ENCODE measurements around the gene SLF1. TPM values are rescaled to one million over a fixed set of nuclear protein-coding genes. Genes with fewer than 3 reads are reported as not detected.

The SLF1 gene
- total and polyA plus RNA-seq, 5 donors = 2.3 to 6.9 (median 5.9) TPM

GRCh38 chr5:94692581-94692980 is 74.1 kb downstream of the SLF1 start:
- WGBS = 76% methylated on average over 3 of the region's 3 CpGs
- H3K27me3 ChIP-seq (ENCODE audit: control insufficient read depth, insufficient read depth) = no peaks in the 10 kb centered on the region
- no peaks in the 10 kb centered on the region for H3K9me3 ChIP-seq (ENCODE audit: control insufficient read depth, low read length)
- DNase-seq (no peak), ATAC-seq (no peak)
- no peak overlapping the region for H3K27ac ChIP-seq (ENCODE audit: low read length)
- H3K4me3 ChIP-seq (ENCODE audit: low read length) = no peak overlapping the region
- intact Hi-C loops (cut with DNase I) = no loop called here
- H3K4me1 ChIP-seq (ENCODE audit: control insufficient read depth, insufficient read depth, low read length) = peaks cover 2% of the 10 kb centered on the region

- Histone ChIP-seq H3K27me3 (ENCODE audit: control insufficient read depth, insufficient read depth) (no peaks in the 10 kb centered on the region), H3K4me3 (ENCODE audit: low read length) (no peak overlapping the region), H3K27ac (ENCODE audit: low read length) (no peak overlapping the region), H3K9me3 (ENCODE audit: control insufficient read depth, low read length) (no peaks in the 10 kb centered on the region), H3K4me1 (ENCODE audit: control insufficient read depth, insufficient read depth, low read length) (peaks cover 2% of the 10 kb centered on the region)
- intact Hi-C loops (cut with DNase I) = no loop called here
- WGBS = 32% methylated on average over 5 of the region's 5 CpGs
- ATAC-seq = peak; percentile 33 to 69
- DNase-seq = no peak
Measured at GRCh38 chr5:94693043-94693822, 74.8 kb downstream of the SLF1 start.

- no peak for DNase-seq
Measured at GRCh38 chr5:94693845-94694370, 75.4 kb downstream of the SLF1 start.

GRCh38 chr5:94694671-94695070 is 76.2 kb downstream of the SLF1 start:
- peaks cover 2% of the 10 kb centered on the region for H3K4me1 ChIP-seq (ENCODE audit: control insufficient read depth, insufficient read depth, low read length)
- H3K9me3 ChIP-seq (ENCODE audit: control insufficient read depth, low read length) = no peaks in the 10 kb centered on the region
- H3K4me3 ChIP-seq (ENCODE audit: low read length) = no peak overlapping the region
- intact Hi-C loops (cut with DNase I) = no loop called here
- H3K27me3 ChIP-seq (ENCODE audit: control insufficient read depth, insufficient read depth) = no peaks in the 10 kb centered on the region
- DNase-seq (no peak), ATAC-seq (no peak)
- 90% methylated on average over 2 of the region's 2 CpGs for WGBS
- H3K27ac ChIP-seq (ENCODE audit: low read length) = no peak overlapping the region

More at GRCh38 chr5:94693845-94694370, 75.4 kb downstream of the SLF1 start:
- ATAC-seq = no peak
- Histone ChIP-seq H3K4me1 (ENCODE audit: control insufficient read depth, insufficient read depth, low read length) (peaks cover 2% of the 10 kb centered on the region), H3K4me3 (ENCODE audit: low read length) (no peak overlapping the region), H3K27me3 (ENCODE audit: control insufficient read depth, insufficient read depth) (no peaks in the 10 kb centered on the region), H3K9me3 (ENCODE audit: control insufficient read depth, low read length) (no peaks in the 10 kb centered on the region), H3K27ac (ENCODE audit: low read length) (no peak overlapping the region)
- WGBS = 43% methylated on average over 1 of the region's 1 CpG
- intact Hi-C loops (cut with DNase I) = no loop called here

- intact Hi-C loops (cut with DNase I) = no loop called here
Measured at GRCh38 chr5:94698197-94698596, 79.7 kb downstream of the SLF1 start.

GRCh38 chr5:94699562-94699961 is 81.1 kb downstream of the SLF1 start:
- Histone ChIP-seq H3K27ac (ENCODE audit: low read length) (no peak overlapping the region), H3K4me1 (ENCODE audit: control insufficient read depth, insufficient read depth, low read length) (no peaks in the 10 kb centered on the region), H3K27me3 (ENCODE audit: control insufficient read depth, insufficient read depth) (no peaks in the 10 kb centered on the region), H3K9me3 (ENCODE audit: control insufficient read depth, low read length) (no peaks in the 10 kb centered on the region), H3K4me3 (ENCODE audit: low read length) (no peak overlapping the region)
- WGBS = 93% methylated on average over 2 of the region's 2 CpGs
- DNase-seq (no peak), ATAC-seq (no peak)
- intact Hi-C loops (cut with DNase I) = no loop called here

More at GRCh38 chr5:94698197-94698596, 79.7 kb downstream of the SLF1 start:
- DNase-seq = no peak
- peak in 1 of 2 donors; percentile 61 for ATAC-seq
- WGBS = 66% methylated on average over 5 of the region's 5 CpGs
- Histone ChIP-seq H3K27me3 (ENCODE audit: control insufficient read depth, insufficient read depth) (no peaks in the 10 kb centered on the region), H3K4me1 (ENCODE audit: control insufficient read depth, insufficient read depth, low read length) (no peaks in the 10 kb centered on the region), H3K9me3 (ENCODE audit: control insufficient read depth, low read length) (no peaks in the 10 kb centered on the region), H3K27ac (ENCODE audit: low read length) (no peak overlapping the region), H3K4me3 (ENCODE audit: low read length) (no peak overlapping the region)

GRCh38 chr5:94700592-94700991 is 82.1 kb downstream of the SLF1 start:
- 84% methylated on average over 1 of the region's 1 CpG for WGBS
- Histone ChIP-seq H3K27ac (ENCODE audit: low read length) (no peak overlapping the region), H3K4me1 (ENCODE audit: control insufficient read depth, insufficient read depth, low read length) (no peaks in the 10 kb centered on the region), H3K4me3 (ENCODE audit: low read length) (no peak overlapping the region), H3K9me3 (ENCODE audit: control insufficient read depth, low read length) (no peaks in the 10 kb centered on the region), H3K27me3 (ENCODE audit: control insufficient read depth, insufficient read depth) (no peaks in the 10 kb centered on the region)
- intact Hi-C loops (cut with DNase I) = no loop called here
- no peak for DNase-seq
- ATAC-seq = no peak

GRCh38 chr5:94702729-94703128 is 84.3 kb downstream of the SLF1 start:
- 97% methylated on average over 1 of the region's 1 CpG for WGBS
- no peak overlapping the region for H3K4me3 ChIP-seq (ENCODE audit: low read length)
- H3K9me3 ChIP-seq (ENCODE audit: control insufficient read depth, low read length) = no peaks in the 10 kb centered on the region
- intact Hi-C loops (cut with DNase I) = no loop called here
- H3K4me1 ChIP-seq (ENCODE audit: control insufficient read depth, insufficient read depth, low read length) = no peaks in the 10 kb centered on the region
- ATAC-seq = no peak
- H3K27ac ChIP-seq (ENCODE audit: low read length) = no peak overlapping the region
- H3K27me3 ChIP-seq (ENCODE audit: control insufficient read depth, insufficient read depth) = no peaks in the 10 kb centered on the region
- no peak for DNase-seq

- WGBS = 76% methylated on average over 1 of the region's 1 CpG
- H3K9me3 ChIP-seq (ENCODE audit: control insufficient read depth, low read length) = no peaks in the 10 kb centered on the region
- no peaks in the 10 kb centered on the region for H3K4me1 ChIP-seq (ENCODE audit: control insufficient read depth, insufficient read depth, low read length)
- ATAC-seq = no peak
- no peak for DNase-seq
- intact Hi-C loops (cut with DNase I) = no loop called here
- no peaks in the 10 kb centered on the region for H3K27me3 ChIP-seq (ENCODE audit: control insufficient read depth, insufficient read depth)
- H3K4me3 ChIP-seq (ENCODE audit: low read length) = no peak overlapping the region
- no peak overlapping the region for H3K27ac ChIP-seq (ENCODE audit: low read length)
Measured at GRCh38 chr5:94705427-94705826, 87.0 kb downstream of the SLF1 start.

GRCh38 chr5:94707359-94707758 is 88.9 kb downstream of the SLF1 start:
- intact Hi-C loops (cut with DNase I) = no loop called here
- 49% methylated on average over 2 of the region's 2 CpGs for WGBS
- Histone ChIP-seq H3K4me3 (ENCODE audit: low read length) (no peak overlapping the region), H3K27me3 (ENCODE audit: control insufficient read depth, insufficient read depth) (no peaks in the 10 kb centered on the region), H3K9me3 (ENCODE audit: control insufficient read depth, low read length) (no peaks in the 10 kb centered on the region), H3K4me1 (ENCODE audit: control insufficient read depth, insufficient read depth, low read length) (no peaks in the 10 kb centered on the region), H3K27ac (ENCODE audit: low read length) (no peak overlapping the region)
- no peak for DNase-seq
- no peak for ATAC-seq

- Histone ChIP-seq H3K9me3 (ENCODE audit: control insufficient read depth, low read length) (no peaks in the 10 kb centered on the region), H3K4me3 (ENCODE audit: low read length) (no peak overlapping the region), H3K27me3 (ENCODE audit: control insufficient read depth, insufficient read depth) (no peaks in the 10 kb centered on the region), H3K4me1 (ENCODE audit: control insufficient read depth, insufficient read depth, low read length) (no peaks in the 10 kb centered on the region), H3K27ac (ENCODE audit: low read length) (no peak overlapping the region)
- 91% methylated on average over 1 of the region's 1 CpG for WGBS
- intact Hi-C loops (cut with DNase I) = no loop called here
- DNase-seq (no peak), ATAC-seq (no peak)
Measured at GRCh38 chr5:94709277-94709676, 90.8 kb downstream of the SLF1 start.

Data from right cardiac atrium (tissue), 5 donors.